HG02571 (cell line): ENCODE data around the gene SDHAF3.
A peak's percentile ranks its signal among the peaks of the same experiment; 100 is the strongest.
"Not testable (repeated sequence)": the region's sequence is repeated elsewhere in the genome, so short reads cannot be mapped to it uniquely, and the experiment has no call there.

Experiments used
- ATAC-seq: cut with Tn5 transposase; IDR thresholded peaks from one replicate; pipeline ENCODE4 v1.9.1; 2021; ENCODE audit warnings: mild to moderate bottlenecking, moderate library complexity; ENCODE audit not compliant: unreplicated experiment

SDHAF3 gene

GRCh38 chr7:97123115-97123514 is 5.6 kb downstream of the SDHAF3 start:
- ATAC-seq = not testable (repeated sequence)

- ATAC-seq = no peak
Measured at GRCh38 chr7:97126483-97127171, 9.1 kb downstream of the SDHAF3 start.

GRCh38 chr7:97128736-97129135 is 11.2 kb downstream of the SDHAF3 start:
- no peak for ATAC-seq

GRCh38 chr7:97130417-97131139 is 13.1 kb downstream of the SDHAF3 start:
- ATAC-seq = no peak

GRCh38 chr7:97133159-97133558 is 15.7 kb downstream of the SDHAF3 start:
- ATAC-seq = no peak

- no peak for ATAC-seq
Measured at GRCh38 chr7:97138830-97139229, 21.3 kb downstream of the SDHAF3 start.

GRCh38 chr7:97145068-97145467 is 27.6 kb downstream of the SDHAF3 start:
- ATAC-seq = no peak

GRCh38 chr7:97149843-97150242 is 32.3 kb downstream of the SDHAF3 start:
- ATAC-seq = no peak

GRCh38 chr7:97155897-97156418 is 38.5 kb downstream of the SDHAF3 start:
- ATAC-seq = no peak

- ATAC-seq = not testable (repeated sequence)
Measured at GRCh38 chr7:97159984-97160383, 42.5 kb downstream of the SDHAF3 start.

GRCh38 chr7:97161609-97162008 is 44.1 kb downstream of the SDHAF3 start:
- ATAC-seq = not testable (repeated sequence)

GRCh38 chr7:97166308-97166707 is 48.8 kb downstream of the SDHAF3 start:
- no peak for ATAC-seq

GRCh38 chr7:97167176-97167575 is 49.7 kb downstream of the SDHAF3 start:
- no peak for ATAC-seq

- ATAC-seq = no peak
Measured at GRCh38 chr7:97167749-97168148, 50.3 kb downstream of the SDHAF3 start.

- ATAC-seq = no peak
Measured at GRCh38 chr7:97174303-97174702, 56.8 kb downstream of the SDHAF3 start.

- peak; percentile 90 for ATAC-seq
Measured at GRCh38 chr7:97179454-97180104, 62.1 kb downstream of the SDHAF3 start.

GRCh38 chr7:97187067-97187466 is 69.6 kb downstream of the SDHAF3 start:
- ATAC-seq = no peak

GRCh38 chr7:97196174-97196573 is 78.7 kb downstream of the SDHAF3 start:
- ATAC-seq = not testable (repeated sequence)

GRCh38 chr7:97198596-97198995 is 81.1 kb downstream of the SDHAF3 start:
- ATAC-seq = no peak

- no peak for ATAC-seq
Measured at GRCh38 chr7:97200018-97200417, 82.5 kb downstream of the SDHAF3 start.

- no peak for ATAC-seq
Measured at GRCh38 chr7:97203957-97204356, 86.5 kb downstream of the SDHAF3 start.

- no peak for ATAC-seq
Measured at GRCh38 chr7:97204821-97205220, 87.3 kb downstream of the SDHAF3 start.
